HFFc6 (cell line): ENCODE results near the gene MAGEL2. TPM values are rescaled to one million over a fixed set of nuclear protein-coding genes. Genes with fewer than 3 reads are reported as not detected.
A peak's percentile ranks its signal among the peaks of the same experiment; 100 is the strongest.

Experiments used
- DNase-seq: peaks from one replicate; pipeline ENCODE4 v3.0.0-alpha.2; 2018
- H3K27ac Mint-ChIP-seq: 2 replicates; pipeline ENCODE4 v1.8.0; 2020; ENCODE audit warnings: mild to moderate bottlenecking, mixed read lengths
- H3K27me3 Mint-ChIP-seq: 2 replicates; pipeline ENCODE4 v1.8.0; 2021; ENCODE audit warnings: mild to moderate bottlenecking, moderate library complexity, mixed read lengths; ENCODE audit not compliant: insufficient read depth
- H3K36me3 Mint-ChIP-seq: 2 replicates; pipeline ENCODE4 v1.8.0; 2021; ENCODE audit warnings: low read depth, mixed read lengths
- H3K4me1 Mint-ChIP-seq: 2 replicates; pipeline ENCODE4 v1.8.0; 2020; ENCODE audit warnings: low read depth, mixed read lengths
- H3K4me3 Mint-ChIP-seq: 2 replicates; pipeline ENCODE4 v1.8.0; 2020; ENCODE audit warnings: mild to moderate bottlenecking, moderate library complexity, mixed read lengths
- H3K9me3 Mint-ChIP-seq: 2 replicates; pipeline ENCODE4 v1.8.0; 2020; ENCODE audit warnings: mild to moderate bottlenecking, mixed read lengths
- total RNA-seq, 6 experiments: library from RNA; stranded (reverse); fragmentation: NEBNext Ultra II Directional; extraction: Animal tissue kit (Norgen Biotek cat#: 25700); gene quantifications; 2 replicates in 1 of 6; 3 replicates in 5 of 6; pipeline ENCODE4 v1.2.3, GENCODE V29; 2021
- TF ChIP-seq, protein P1 (sequence below): fragments of 200-600 bp; sonication (generic); IDR thresholded peaks from 2 replicates; pipeline ENCODE4 v1.5.0; 2021; ENCODE audit warnings: antibody characterized with exemption, mild to moderate bottlenecking

MAGEL2 gene
- total RNA-seq, 6 experiments from 2014 or later = 0.08 to 0.11 TPM; not detected in 4

GRCh38 chr15:23648920-23649515 is 1.4 kb upstream of the MAGEL2 start:
- H3K36me3 Mint-ChIP-seq = no peaks in the 10 kb centered on the region
- H3K9me3 Mint-ChIP-seq = peaks cover 4% of the 10 kb centered on the region; the same call in 1 of the 2 replicates
- H3K4me1 Mint-ChIP-seq = no peaks in the 10 kb centered on the region
- no peak overlapping the region for H3K27ac Mint-ChIP-seq
- no peak overlapping the region for H3K4me3 Mint-ChIP-seq
- no peak for DNase-seq
- H3K27me3 Mint-ChIP-seq = no peaks in the 10 kb centered on the region
- TF ChIP-seq, protein P1, sequence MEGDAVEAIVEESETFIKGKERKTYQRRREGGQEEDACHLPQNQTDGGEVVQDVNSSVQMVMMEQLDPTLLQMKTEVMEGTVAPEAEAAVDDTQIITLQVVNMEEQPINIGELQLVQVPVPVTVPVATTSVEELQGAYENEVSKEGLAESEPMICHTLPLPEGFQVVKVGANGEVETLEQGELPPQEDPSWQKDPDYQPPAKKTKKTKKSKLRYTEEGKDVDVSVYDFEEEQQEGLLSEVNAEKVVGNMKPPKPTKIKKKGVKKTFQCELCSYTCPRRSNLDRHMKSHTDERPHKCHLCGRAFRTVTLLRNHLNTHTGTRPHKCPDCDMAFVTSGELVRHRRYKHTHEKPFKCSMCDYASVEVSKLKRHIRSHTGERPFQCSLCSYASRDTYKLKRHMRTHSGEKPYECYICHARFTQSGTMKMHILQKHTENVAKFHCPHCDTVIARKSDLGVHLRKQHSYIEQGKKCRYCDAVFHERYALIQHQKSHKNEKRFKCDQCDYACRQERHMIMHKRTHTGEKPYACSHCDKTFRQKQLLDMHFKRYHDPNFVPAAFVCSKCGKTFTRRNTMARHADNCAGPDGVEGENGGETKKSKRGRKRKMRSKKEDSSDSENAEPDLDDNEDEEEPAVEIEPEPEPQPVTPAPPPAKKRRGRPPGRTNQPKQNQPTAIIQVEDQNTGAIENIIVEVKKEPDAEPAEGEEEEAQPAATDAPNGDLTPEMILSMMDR = peak; percentile 75

DNA sequence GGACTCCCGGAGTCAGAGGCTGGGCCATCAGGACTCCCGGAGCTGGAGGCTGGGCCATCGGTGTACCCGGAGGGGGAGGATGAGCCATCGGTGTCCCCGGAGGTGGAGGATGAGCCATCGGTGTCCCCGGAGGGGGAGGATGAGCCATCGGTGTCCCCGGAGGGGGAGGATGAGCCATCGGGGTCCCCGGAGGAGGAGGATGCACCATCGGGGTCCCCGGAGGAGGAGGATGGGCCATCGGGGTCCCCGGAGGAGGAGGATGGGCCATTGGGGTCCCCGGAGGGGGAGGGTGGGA is 719 bp downstream of the MAGEL2 start:
- DNase-seq = no peak
- peaks cover 8% of the 10 kb centered on the region; the same call in 1 of the 2 replicates for H3K4me1 Mint-ChIP-seq

DNA sequence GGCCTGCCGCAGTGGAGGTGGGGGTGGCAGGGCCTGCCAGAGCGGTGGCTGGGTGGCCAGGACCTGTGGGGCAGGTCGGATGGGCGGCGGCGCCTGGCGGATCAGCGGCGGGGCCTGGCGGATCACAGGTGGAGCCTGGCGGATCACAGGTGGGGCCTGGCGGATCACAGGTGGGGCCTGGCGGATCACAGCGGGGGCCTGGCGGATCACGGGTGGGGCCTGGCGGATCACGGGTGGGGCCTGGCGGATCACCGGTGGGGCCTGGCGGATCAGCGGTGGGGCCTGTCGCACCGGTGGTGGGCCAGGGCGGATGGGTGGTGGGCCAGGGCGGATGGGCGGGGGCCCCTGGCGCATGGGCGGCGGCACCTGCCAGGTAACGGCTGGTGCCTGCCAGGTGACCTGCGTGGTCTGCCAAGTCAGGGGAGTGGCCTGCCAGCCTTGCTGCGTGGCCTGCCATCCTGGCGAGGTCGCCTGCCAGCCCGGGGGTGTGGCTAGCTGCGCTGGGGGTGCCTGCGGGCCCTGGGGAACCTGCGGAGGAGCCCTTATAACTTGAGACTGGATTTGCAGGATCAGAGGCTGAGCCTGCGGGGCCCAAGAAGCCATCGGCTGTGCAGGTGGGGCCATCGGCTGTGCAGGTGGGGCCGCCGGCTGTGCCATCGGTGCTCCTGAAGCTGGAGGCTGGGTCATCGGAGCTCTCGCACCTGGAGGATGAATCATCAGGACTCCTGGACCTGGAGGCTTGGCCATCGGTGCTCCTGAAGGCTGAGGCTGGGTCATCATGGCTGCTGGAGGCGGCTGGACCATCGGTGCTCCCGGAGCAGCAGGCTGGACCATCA is 1.3 kb downstream of the MAGEL2 start:
- H3K9me3 Mint-ChIP-seq = peaks cover 4% of the 10 kb centered on the region; the same call in 1 of the 2 replicates
- no peaks in the 10 kb centered on the region for H3K36me3 Mint-ChIP-seq
- H3K4me3 Mint-ChIP-seq = no peak overlapping the region
- TF ChIP-seq, protein P1 = no peak
- H3K4me1 Mint-ChIP-seq = peaks cover 8% of the 10 kb centered on the region; the same call in 1 of the 2 replicates
- H3K27ac Mint-ChIP-seq = no peak overlapping the region
- no peak for DNase-seq
- no peaks in the 10 kb centered on the region for H3K27me3 Mint-ChIP-seq

More for the DNA sequence above, 719 bp downstream of the MAGEL2 start:
- Mint-ChIP-seq H3K4me3 (no peak overlapping the region), H3K27me3 (no peaks in the 10 kb centered on the region), H3K9me3 (peaks cover 4% of the 10 kb centered on the region; the same call in 1 of the 2 replicates), H3K27ac (no peak overlapping the region), H3K36me3 (no peaks in the 10 kb centered on the region)
- TF ChIP-seq, protein P1 = no peak

DNA sequence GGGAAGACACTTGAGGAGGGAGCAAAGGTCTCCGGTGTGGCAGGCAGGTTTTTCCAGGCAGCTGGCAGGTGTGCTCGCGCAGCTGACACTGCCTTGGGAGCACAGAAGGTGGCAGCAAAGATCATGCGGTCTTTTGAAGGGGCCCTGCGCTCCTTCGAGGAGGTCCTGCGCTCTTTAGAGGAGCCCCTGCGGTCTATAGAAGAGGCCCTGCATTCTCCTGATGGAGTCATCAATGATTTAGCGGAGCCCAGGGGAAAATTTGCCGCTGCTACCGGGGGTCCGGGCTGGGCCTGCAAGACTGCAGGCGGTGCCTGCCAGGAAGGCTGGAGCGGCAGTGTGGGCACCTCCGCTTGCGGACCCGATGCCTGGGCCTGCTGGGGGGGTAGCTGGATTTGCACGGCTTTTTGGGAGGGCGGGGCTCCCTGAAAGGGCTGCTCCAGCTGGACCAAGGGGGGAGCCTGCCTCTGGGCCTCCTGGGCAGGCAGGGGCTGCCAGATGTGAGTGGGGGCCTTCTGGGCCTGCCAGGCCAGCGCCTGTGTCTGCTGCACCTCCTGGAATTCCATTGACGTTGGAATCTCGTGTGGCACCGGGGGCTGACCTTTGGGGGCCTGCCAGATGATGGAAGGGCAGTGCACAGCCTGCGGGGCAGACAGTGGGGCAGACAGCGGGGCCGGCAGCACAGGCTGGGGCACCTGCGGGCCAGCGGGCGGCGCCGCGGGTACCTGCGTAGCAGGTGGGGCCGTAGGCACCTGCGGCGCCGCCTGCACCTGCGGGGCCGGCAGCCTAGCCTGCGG is 2.1 kb downstream of the MAGEL2 start:
- Mint-ChIP-seq H3K27ac (no peak overlapping the region), H3K4me1 (peaks cover 8% of the 10 kb centered on the region; the same call in 1 of the 2 replicates), H3K27me3 (no peaks in the 10 kb centered on the region), H3K9me3 (peaks cover 4% of the 10 kb centered on the region; the same call in 1 of the 2 replicates), H3K4me3 (no peak overlapping the region), H3K36me3 (no peaks in the 10 kb centered on the region)
- TF ChIP-seq, protein P1 = no peak
- no peak for DNase-seq

- TF ChIP-seq, protein P1 = no peak
- Mint-ChIP-seq H3K27ac (no peak overlapping the region), H3K9me3 (peaks cover 4% of the 10 kb centered on the region; the same call in 1 of the 2 replicates), H3K27me3 (no peaks in the 10 kb centered on the region), H3K4me3 (no peak overlapping the region), H3K4me1 (peaks cover 8% of the 10 kb centered on the region; the same call in 1 of the 2 replicates), H3K36me3 (no peaks in the 10 kb centered on the region)
- no peak for DNase-seq
Observed at GRCh38 chr15:23644829-23645228, 2.8 kb downstream of the MAGEL2 start.
